Measurements from ENCODE around the gene RBPJ.
A peak's percentile ranks its signal among the peaks of the same experiment; 100 is the strongest.

The RBPJ gene

DNA sequence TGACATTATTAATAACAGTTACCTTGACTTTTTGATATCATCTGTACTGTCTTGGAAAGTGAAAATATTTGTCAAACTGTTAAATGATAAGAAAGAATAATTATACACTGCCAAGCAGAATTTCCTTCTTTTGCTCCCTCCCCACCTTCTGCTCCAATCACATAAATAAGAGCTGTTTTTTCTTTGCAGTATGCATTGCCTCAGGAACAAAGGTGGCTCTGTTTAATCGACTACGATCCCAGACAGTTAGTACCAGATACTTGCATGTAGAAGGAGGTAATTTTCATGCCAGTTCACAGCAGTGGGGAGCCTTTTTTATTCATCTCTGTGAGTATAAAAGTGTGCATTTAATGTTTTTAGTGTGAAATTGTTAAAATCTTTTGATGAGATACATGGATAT is 103.3 kb downstream of the RBPJ start:
- DNase-seq: no peak

DNA sequence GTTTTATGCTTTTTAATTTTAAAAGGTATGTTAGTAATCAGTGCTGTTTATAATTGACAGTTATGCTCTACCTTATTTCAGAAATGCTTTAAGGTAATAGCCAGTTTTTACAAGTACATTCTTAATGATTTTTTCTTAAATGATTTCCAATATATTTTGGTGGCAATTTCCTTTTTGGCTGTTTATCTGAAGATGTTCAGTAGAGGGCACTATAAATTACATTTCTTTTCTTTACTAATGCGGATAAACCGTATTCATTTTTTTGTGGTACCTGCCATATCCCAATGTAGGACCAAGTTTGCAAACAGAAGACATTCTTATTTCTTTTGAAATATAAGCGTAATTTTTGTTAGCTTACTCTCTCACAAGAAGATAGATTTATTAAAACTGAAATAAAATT is 104.0 kb downstream of the RBPJ start:
- DNase-seq: peak; percentile 0

DNA sequence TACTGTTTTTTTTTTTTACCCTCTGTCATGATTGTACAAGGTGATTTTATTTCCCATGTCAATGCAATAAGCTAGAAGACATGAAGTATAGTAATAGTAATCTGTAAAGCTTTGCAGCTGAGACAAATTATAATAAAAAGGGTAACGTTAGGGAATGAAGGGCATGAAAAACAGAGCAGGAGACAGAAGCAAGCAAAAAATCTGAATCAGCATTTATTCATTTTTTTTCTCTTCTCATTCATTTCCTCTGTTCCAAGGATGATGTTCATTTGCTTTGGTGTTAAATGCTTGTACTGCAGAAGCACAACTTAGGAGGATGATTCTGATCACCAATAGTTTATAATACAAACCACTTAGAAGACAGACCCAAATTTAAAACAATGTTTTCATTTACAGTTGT is 105.1 kb downstream of the RBPJ start:
- no peak for DNase-seq

DNA sequence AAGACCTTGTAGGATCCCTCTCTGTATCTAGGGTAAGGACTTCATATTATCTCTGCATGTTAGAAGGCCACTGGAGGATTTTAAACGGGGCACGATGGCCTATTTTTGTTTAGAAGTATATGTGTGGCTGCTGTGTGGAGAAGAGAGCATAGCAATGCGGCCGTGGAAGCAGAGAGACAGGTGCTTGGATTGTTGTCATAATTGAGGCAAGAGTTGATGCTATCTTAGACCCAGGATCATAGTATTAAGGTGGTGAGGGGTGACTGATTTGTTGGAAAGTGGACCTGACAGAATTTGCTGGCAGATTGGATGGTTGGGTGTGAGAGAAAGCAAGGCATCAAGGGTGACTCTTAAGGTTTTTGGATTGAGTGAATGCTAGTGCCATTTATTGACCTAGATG is 106.1 kb downstream of the RBPJ start:
- no peak for DNase-seq

DNA sequence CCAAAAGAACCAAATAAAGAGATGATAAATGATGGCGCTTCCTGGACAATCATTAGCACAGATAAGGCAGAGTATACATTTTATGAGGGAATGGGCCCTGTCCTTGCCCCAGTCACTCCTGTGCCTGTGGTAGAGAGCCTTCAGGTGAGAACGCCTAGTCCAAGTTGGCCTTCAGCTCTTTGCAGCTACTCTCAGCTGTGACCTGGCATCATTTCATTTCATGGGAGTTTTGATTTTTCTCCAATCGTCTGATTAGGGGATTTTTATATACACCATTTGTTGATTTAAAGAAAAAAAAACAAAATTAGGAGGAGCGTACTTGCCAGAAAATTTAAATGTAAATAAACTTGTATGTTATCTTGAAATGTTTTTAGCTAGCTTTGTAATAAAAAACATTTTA is 109.1 kb downstream of the RBPJ start:
- no peak for DNase-seq

DNA sequence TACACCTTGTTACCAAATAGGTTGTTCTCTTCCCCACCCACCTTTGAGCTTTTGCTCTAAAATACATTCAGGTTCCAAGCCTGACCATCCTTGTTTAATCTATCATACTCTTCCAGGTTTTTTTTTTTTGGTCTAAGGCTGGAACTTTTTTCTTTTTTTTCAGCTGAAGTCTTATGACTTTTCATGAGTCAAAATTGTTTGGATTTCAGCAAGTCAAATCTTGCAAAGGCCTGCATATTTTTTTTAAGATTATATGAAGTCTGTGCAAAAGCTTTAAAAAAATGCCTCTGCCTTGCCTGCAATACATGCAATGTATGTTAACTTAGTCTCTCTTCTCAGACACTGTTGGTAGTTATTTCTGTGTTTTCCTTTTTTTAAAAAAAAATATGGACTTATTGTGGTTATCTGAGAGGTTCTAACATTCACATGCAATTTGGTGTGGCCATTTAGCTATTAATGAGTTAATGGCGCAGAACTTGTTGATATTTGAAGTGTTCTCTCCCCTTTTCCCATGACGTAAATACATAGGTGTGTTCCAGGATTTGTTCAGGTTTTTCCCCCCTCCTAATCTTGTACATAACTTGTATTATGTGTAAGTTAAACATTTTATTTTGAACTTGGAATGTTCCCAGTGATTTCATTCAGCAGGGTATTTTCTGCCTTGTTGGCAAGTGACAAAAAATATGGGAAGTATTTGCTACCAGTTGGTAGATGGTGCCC is 110.8 kb downstream of the RBPJ start:
- DNase-seq: no peak

DNA sequence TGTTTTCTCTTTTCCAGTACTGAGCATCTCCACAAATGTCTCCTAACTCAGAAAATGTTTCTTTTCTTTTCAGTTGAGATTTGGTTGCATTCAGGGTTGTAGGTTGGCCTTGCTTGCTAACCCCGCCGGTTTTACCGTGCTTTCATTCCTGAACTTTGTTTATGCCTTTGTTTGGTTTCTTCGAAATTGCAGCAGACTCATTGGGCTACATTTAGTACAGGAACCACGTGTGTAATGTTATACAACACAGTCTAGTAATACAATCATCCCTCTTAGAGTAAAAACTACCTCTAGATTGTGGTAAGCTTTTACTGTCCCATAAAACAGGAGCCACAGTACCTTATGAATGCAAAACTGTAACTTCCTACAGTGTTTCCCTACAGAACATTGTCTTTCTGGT is 111.6 kb downstream of the RBPJ start:
- DNase-seq: no peak

DNA sequence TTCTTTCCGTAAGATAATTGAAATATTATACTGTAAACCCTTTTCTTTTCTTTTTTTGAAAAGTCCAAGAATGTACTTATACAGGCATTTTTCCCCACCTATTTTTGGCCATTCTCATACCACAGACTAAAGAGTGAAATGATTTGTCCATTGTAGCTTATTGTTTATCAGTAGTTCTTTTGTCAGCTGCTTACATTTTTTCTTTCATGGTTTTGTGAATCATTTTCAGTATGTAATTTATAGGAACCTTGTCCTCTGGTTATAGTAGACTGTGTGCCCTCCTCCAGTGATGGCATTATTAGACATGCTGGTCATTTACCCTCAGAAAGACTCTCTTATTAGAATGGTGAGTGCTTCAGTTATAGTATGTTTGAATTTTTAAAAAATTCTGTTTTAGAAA is 112.7 kb downstream of the RBPJ start:
- DNase-seq: no peak

DNA sequence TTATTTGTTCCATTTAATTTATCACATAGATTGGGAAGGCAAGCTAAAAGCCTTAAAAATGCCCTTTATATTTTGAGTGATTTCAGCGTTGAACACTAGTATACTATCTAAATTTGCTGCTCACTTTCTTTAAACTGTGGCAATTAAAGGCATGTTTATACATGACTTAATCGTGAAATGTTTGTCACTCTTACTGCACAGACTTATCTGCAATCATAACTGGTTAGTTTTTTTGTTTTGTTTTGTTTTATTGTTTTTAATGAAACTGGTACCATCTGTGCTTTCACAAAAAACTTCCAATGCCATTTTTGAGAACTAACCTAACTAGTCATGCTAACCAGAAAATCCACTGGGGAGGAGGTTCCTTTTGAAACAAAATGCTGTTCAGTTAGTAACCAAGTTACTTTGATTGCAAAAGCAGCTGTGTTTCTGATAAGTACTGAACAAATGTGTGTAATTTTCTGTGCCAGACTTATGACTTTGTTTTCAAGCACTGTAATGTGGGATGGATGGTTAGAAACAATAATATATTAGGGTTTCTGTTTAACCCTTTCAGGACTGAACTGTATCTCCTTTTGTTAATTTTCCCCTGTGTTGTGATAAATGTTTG is 113.3 kb downstream of the RBPJ start:
- DNase-seq: no peak

DNA sequence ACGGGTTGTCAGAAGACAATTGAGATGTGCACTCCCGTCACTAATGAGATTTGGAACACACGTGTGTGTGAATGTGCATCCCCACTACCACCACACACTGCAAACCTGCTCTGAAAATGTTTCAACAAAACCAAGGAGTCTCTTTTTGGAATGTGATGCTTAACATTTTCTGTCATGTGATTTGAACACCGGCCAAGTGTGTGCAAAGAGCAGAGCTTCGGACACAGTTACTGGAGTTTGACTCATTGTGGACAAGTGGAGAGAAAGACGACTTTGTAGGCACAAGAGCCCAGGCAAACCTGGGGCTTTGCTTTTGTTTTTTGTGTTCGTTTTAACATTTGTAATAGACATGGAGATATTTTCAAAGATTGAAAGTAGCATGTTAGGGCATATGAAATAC is 120.3 kb downstream of the RBPJ start:
- peak; percentile 3 for DNase-seq

DNA sequence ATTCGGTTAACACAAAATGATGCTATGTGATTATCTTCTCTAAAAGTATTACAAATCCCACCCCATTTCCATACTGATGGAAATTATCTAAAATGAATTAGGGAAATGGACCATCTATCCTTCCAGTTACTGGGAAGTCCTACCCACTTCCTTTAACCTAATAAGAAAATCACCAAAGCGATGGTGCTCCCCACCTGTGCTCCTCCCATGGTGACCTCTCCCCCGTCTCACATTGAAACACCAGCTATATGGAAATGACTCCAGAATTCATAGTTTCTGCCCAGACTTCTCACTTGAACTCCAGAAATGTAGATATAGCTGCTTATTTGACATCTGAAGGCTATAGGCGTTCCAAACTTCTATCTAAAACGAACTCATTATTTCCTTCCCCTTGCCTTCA is 121.0 kb downstream of the RBPJ start:
- no peak for DNase-seq

DNA sequence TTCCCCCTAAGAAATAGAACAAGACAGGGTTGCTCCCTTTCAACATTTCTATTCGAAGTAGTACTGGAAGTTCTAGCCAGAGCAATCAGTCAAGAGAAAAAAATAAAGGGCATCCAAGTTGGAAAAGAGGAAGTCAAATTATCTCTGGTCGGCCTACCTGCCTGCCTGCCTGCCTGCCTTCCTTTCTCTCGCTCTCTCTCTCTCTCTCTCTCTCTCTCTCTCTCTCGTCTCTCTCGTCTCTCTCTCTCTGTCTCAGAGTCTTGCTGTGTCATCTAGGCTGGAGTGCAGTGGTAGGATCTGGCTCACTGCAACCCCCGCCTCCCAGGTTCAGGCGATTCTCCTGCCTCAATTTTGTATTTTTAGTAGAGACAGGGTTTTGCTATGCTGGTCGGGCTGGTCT is 126.6 kb downstream of the RBPJ start:
- no peak for DNase-seq

DNA sequence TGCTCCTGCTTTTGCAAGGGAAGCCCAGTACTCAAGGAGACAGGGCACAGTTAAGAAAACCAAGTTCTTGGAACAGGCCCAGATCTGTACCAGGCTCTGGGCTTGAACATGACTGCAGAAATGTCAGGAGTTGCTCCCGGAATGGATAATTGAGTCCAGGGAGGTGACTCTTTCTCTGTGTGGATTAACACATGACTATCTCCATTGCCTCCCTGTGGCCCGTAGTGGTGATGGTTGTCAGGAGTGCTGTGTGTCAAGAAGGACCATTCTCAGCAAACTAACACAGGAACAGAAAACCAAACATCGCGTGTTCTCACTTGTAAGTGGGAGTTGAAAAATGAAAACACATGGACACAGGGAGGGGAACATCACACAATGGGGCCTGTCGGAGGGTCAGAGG is 129.6 kb downstream of the RBPJ start:
- DNase-seq: no peak

DNA sequence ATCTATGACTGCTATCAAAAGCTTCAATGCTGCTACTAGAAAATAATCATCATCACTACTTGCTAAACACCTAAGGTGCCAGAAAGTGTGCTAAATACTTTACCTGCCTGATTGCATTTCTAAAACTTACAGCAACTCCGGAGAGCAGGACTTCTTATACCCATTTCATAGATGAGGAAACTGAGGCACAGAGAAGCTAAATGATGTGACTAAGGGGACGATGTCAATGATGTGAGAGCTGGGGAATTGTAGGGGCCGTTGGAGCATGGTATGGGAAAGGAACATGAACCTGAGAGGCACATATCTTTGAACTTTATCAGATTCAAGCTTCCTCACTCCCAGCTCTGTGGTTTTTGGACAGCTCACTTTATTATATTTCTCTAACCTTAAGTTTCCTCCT is 130.8 kb downstream of the RBPJ start:
- DNase-seq: no peak

DNA sequence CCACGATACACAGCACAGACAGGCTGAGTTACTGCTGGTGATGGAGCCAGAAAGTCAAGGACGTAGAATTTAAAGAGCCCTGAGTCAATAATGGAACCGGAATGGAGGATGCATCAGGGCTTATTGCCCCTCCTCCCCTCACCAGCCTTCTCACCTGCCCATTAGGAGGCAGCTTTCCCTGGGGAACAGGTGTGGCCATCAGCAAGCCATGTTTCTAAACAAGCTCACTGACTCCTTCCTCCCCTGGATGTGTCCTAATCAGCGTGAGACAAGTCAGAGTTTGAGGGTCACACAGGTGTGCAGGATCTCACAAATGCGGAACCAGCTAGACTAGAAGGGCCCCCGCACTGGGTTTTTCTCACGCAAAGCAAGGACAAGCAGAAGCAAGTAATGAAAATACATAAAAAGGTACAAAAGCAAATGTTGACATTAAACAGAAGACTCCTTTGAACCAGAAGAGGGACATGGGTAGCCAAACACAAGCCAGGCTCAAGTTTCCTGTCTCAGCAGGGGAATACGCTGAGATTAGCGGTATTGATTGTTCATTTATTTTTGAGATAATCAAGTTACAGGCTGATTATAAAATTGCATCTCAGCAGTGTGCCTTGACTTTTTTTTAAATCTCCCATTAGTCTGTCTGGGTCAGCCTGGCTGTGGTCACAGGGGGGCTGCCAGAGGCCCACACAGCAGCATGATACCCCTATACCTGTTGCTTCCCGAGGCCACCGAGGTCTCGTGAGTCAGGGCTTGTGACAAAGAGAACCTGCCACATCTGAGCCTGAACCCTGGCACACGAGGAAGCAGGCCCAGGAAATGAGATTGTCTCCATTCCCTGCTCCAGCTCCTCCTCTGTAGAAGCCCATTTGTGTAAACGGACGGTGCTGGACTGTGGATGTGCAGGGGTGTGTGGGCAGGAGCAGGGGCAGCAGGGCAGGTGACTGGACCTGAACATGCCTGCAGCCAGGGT is 132.0 kb downstream of the RBPJ start:
- no peak for DNase-seq

DNA sequence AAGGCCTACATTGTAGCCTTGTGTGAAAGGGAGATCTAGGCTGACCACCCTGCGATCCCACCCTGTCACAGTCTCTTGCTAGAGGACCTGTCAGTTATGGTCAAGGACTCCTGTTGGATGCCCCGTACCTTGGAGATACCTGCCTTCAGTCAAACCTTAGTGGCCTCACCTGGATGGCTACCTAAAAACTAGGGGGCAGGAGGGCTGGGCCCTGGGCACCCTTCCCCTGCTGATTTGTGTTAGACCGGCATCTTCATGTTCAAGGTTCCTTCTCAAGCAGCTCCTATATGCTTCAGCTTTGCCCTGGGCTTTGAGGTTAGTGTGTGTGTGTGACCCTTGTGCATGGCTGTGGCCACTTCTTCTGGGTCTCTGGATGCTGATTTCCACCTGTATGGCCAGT is 134.1 kb downstream of the RBPJ start:
- DNase-seq: no peak

DNA sequence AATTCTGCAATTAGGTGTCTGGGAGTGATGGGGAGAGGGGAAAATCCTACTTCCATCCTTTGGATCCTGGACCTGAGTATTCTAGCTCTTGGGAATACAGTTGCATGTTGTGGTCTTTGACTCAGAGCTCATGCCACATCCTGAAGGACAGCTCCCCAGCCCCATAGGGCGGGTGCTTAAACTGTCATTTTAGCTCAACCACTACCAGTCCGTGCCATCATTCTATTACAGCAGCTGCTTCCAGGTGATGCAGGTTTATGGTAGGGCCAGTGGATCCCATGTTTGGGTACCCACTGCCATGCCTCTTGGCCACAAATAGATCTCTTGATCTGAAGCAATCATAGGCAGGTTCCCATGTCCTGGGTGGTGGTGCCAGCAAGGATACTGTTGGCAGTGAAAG is 134.8 kb downstream of the RBPJ start:
- DNase-seq: no peak

DNA sequence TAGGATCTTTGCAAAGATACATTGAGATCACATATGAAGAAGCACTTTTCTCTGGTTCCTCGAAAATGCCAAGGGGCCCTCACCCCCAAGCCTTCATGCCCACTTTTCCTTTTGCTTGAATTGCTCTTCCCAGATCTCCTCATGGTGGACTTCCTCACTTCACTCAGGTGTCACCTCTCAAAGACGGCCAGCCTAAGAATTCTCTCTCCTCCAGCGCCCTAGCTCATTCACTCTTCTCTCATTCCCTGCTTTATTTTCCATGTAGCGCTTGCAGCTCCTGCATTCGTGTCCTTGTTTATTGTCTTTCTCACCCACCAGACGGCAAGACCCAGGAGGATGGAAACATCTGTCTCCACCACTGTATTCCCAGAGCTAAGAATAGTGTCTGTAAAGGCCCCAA is 136.6 kb downstream of the RBPJ start:
- DNase-seq: no peak

DNA sequence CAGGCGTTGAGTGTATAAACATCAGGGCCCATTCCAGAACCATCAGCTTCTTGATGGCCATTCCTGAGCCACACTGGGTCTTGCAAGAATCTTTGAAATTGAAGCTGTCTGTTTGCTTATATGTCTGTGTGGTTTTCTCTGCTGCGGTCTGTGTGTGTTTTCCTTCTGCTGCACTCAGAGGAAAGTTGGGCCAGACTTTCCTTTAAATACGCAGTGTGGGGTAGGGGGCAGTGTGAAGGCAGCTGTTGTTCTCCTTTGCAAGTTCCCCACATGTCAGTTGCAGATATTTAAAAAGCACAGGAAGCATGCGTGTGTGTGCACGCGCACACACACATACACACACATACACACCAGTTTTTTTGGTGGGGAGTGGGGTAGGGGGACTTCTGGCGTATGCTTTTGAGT is 137.3 kb downstream of the RBPJ start:
- no peak for DNase-seq

DNA sequence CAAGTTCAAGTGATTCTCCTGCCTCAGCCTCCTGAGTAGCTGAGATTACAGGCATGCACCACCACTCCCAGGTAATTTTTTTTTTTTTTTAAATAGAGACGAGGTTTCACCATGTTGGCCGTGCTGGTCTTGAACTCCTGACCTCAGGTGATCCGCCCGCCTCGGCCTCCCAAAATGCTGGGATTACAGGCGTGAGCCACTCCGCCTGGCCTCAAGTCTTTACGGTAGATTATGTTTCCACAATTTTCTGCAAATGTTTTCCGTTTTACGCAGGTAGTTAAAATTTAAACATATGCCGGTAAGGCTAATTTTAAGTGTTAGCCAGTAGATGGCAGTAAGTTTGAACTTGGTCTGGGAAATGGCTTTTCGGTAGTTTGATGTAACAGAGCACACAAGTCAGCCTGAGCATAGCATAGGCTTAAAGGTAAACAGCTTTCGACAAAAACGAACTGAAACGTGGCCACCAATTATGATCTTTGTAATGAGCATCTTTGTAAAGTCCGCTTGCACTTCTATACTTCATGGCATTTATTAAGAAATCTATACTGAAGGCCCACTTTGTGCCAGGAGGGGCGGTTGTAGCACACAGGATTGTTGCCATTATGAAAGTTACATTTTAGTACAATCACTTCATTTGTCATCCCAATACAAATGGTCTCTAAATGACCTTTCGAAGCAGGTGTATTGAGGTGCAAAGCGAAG is 138.4 kb downstream of the RBPJ start:
- DNase-seq: peak; percentile 76

DNA sequence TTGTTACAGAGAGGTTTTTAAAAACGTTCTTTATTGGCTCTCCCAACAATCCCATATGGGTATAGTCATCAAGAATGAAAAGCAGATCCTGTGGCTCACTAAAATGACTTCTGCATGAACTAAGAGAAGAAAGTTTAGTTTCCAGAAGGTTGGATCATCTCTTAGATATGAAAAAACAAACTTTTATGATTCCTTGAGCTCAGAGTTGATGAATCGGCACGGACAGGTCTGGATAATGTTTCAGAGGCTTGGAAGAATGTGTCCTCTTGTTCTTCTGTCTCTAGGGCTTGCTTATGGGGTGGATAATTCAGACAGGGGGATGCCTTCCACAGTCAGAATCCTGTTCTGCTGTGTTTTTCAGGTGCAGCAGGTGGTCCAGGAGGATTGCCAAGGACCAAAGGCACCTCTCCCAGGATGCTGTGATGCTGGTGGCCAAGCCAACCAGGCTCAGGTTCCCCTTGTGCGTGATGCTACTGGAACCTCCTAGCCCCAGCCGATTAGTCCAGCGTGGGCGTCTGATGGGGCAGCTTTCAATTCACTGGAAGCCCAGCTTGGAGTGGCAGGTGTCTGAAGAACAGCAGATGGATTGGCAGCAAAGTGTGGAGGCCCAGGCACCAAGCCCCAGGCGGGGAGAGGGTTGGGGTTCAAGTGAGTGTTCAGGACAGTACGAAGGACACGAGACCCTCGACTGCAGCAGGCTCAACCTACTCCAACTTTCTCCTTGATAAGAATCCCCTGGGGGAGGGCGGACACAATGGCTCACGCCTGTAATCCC is 139.1 kb downstream of the RBPJ start:
- DNase-seq: no peak

DNA sequence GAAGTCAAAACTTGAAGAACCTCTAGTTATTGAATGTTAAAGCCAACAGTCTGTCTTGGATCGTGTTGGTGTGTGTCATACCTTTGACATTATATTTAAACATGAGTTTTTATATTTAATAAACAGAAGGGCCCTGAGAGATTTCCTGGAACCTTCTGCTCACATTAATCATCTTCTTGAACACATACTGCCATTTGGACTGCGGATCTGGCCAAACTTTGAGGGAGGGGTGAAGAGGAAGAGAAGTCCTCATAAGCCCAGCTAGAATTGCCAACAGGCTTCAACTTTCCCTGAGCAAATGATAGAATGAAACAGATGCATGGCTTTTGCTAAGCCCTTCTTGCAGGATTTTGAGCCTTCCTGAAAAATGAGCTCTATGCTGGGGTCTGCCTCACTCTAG is 142.1 kb downstream of the RBPJ start:
- DNase-seq: no peak

DNA sequence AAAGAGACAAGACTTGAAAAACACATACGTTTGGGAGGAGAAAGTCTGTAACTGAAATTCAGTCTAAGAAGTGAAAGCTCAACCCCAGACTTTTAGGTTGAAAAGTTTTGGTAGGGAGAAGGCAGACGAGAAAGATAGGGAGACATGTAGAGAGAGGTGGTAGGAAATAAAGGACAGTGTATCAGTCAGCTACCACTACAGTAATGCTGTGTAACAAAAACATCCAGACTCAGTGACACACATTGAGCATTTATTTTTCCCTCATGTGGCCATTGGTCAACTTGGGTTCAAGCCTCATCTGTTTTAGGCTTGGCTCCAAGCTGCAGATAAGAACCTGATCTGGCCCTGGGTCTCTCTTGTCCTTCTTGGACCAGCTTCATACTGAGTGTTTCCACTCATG is 142.6 kb downstream of the RBPJ start:
- no peak for DNase-seq
